Measurements from ENCODE around the gene MGLL. TPM values are rescaled to one million over a fixed set of nuclear protein-coding genes. Genes with fewer than 3 reads are reported as not detected.
A peak's percentile ranks its signal among the peaks of the same experiment; 100 is the strongest.

MGLL gene
- total RNA-seq, 1 experiment from 2014 or later: 6.8 TPM

DNA sequence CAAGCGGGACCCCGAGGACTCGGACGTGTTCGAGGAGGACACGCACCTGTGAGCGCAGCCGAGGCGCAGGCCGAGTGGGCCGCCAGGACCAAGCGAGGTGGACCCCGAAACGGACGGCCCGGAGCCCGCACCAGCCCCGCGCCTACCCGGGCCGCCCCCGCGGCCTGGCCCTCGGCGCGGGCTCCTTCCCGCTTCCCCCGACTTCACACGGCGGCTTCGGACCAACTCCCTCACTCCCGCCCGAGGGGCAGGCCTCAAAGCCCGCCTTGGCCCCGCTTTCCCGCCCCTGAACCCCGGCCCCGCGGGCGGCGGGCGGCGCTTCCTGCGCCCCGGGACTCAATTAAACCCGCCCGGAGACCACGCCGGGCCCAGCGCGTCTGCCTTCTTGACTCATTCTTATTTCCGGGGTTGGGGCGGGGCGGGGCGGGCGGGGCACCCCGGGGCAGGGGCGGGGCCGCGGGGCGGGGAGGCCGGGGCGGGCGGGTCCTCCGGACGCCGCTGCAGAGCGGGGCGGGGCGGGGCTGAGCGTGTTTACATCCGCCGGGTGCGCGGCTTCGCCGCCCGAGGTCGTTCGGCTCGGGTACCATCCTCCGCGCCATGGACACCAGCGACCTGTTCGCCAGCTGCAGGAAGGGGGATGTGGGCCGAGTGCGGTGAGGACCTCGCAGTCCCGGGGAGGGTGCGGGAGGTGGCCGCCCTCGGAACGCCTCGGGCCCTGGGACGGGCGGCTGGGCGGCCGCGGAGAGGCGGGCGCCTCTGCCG, 149.7 kb downstream of the MGLL start, which contains the start of gene ABTB1 (continued):
- TF ChIP-seq YY1 (IDR thresholded peaks at IDR 0.05; ENCODE audit: extremely low read depth, insufficient replicate concordance, low read depth, low read length) (no peak), POLR2AphosphoS5 (IDR thresholded peaks at IDR 0.05; ENCODE audit: low read depth, low read length) (peak; percentile 96), SP1 (IDR thresholded peaks at IDR 0.05; ENCODE audit: low read depth) (no peak), EZH2phosphoT487 (IDR thresholded peaks at IDR 0.05; ENCODE audit: borderline replicate concordance) (no peak), EZH2 (IDR thresholded peaks at IDR 0.05) (no peak), ELF1 (IDR thresholded peaks at IDR 0.05; ENCODE audit: borderline replicate concordance, low read depth) (no peak), SRF (IDR thresholded peaks at IDR 0.05; ENCODE audit: low read depth) (no peak), ZNF274 (IDR thresholded peaks at IDR 0.05; ENCODE audit: low read depth, low read length) (no peak), ZFX (IDR thresholded peaks at IDR 0.05) (peak; percentile 96), CBX3 (IDR thresholded peaks at IDR 0.05; ENCODE audit: low read depth) (no peak), POLR2A (IDR thresholded peaks at IDR 0.05; ENCODE audit: borderline replicate concordance, extremely low read depth, insufficient read depth, insufficient read length) (peak; percentile 72), RAD21 (IDR thresholded peaks at IDR 0.05; ENCODE audit: low read depth) (no peak), JUND (IDR thresholded peaks at IDR 0.05) (no peak)
- TF ChIP-seq, protein P1, sequence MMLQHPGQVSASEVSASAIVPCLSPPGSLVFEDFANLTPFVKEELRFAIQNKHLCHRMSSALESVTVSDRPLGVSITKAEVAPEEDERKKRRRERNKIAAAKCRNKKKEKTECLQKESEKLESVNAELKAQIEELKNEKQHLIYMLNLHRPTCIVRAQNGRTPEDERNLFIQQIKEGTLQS (IDR thresholded peaks at IDR 0.05): no peak
- TF ChIP-seq, protein P2, sequence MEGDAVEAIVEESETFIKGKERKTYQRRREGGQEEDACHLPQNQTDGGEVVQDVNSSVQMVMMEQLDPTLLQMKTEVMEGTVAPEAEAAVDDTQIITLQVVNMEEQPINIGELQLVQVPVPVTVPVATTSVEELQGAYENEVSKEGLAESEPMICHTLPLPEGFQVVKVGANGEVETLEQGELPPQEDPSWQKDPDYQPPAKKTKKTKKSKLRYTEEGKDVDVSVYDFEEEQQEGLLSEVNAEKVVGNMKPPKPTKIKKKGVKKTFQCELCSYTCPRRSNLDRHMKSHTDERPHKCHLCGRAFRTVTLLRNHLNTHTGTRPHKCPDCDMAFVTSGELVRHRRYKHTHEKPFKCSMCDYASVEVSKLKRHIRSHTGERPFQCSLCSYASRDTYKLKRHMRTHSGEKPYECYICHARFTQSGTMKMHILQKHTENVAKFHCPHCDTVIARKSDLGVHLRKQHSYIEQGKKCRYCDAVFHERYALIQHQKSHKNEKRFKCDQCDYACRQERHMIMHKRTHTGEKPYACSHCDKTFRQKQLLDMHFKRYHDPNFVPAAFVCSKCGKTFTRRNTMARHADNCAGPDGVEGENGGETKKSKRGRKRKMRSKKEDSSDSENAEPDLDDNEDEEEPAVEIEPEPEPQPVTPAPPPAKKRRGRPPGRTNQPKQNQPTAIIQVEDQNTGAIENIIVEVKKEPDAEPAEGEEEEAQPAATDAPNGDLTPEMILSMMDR (IDR thresholded peaks at IDR 0.05 in 2 of 3, conservative IDR thresholded peaks at IDR 0.05 in 1 of 3; ENCODE audit: borderline replicate concordance in 1 of 3, insufficient read depth in 1 of 3, low read depth in 2 of 3, low read length in 2 of 3): no peak
- TF ChIP-seq, protein P3, sequence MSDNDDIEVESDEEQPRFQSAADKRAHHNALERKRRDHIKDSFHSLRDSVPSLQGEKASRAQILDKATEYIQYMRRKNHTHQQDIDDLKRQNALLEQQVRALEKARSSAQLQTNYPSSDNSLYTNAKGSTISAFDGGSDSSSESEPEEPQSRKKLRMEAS (IDR thresholded peaks at IDR 0.05): no peak; the same call in 1 of the 2 replicates
